A549 treated with GW870086 at 1 μM for 4 hours (cell line): Measurements from ENCODE around the gene SEPTIN11. TPM values are rescaled to one million over a fixed set of nuclear protein-coding genes. Genes with fewer than 3 reads are reported as not detected.

Source experiments
- total RNA-seq: library from RNA; stranded (reverse); fragments of 200-300 nt; extraction: Qiagen RNA extraction; gene quantifications from 5 replicates; pipeline ENCODE4 v1.2.3, GENCODE V29; 2022; ENCODE audit warnings: low read depth

The SEPTIN11 gene
- 25.5 to 38.5 TPM (median 36.8 TPM) in 5 replicates for total RNA-seq

DNA sequence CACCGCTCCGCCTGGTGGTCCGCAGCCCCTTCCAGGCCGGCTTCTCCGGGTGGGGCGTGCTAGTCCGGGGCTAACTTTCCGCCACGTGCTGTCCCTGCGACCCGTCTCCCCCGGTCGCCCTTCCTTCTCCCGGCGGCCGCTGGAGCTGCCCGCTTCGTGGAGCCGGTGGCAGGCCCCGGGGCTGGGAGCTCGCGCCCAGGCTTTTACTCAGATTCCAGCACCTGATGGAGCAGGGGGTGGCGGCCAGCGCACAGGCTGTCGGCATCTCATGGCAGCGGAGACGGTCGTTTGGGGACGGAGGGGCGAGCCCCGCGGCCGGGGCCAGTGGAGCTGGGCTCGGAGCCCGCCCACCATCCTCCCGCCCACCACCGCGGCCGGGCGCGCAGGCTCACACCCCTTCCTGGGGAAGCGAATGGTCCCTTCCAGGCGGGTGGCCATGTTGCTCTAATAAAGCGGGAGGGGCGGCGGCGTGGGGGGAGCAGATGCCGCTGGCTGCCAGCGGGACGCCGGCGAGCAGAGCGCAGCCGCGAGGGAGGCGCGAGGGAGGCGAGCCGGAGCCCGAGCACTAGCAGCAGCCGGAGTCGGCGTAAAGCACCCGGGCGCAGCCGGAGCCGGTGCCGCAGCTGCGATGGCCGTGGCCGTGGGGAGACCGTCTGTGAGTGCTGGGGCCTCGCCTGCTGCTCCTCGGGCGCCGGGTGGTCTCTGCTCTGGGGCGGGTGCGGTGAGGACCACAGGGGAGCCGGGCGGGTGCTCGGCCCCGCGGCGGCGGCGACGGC is at the start of gene SEPTIN11:
Gene SEPTIN11 (plus strand): TSS at position 477 of the 776 bp plus-strand sequence. CDS start 152 bp downstream, at position 629.

Other genes starting within 250 kb of the SEPTIN11 start
- gene SOWAHB, start 51.6 kb upstream of the SEPTIN11 start, total RNA-seq: not detected in 5 replicates
- gene CCNI, start 126.2 kb downstream of the SEPTIN11 start, total RNA-seq: 54.6 to 68.6 TPM (median 63.8 TPM) in 5 replicates
- gene CCNG2, start 207.5 kb downstream of the SEPTIN11 start, total RNA-seq: 2.3 to 4.9 TPM (median 3.9 TPM) in 5 replicates